HG02852 (cell line): Measurements from ENCODE around the gene SLC4A11.
A peak's percentile ranks its signal among the peaks of the same experiment; 100 is the strongest.
"Not testable (repeated sequence)": the region's sequence is repeated elsewhere in the genome, so short reads cannot be mapped to it uniquely, and the experiment has no call there.

ENCODE experiments used
- ATAC-seq: cut with Tn5 transposase; IDR thresholded peaks from one replicate; pipeline ENCODE4 v1.9.1; 2021; ENCODE audit warnings: mild to moderate bottlenecking, moderate library complexity; ENCODE audit not compliant: unreplicated experiment

SLC4A11 gene

DNA sequence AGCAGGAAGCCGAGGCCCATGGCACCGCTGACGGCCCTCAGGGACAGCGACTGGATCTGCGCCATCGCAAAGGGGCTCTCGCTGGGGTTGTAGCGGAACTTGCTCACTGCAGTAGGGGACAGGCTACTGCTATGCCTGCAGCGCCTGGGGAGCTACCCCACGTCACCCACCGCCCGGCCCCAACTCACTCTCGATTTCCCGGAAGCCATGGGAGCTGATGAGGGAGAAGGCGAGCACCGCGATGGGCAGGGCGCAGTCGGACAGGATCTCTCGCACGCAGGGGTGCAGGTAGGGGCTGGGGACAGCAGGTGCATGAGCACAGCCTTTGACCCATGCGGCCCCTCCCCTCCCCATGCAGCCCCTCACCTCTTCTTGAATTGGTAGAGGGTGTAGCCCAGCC is 9.8 kb downstream of the SLC4A11 start:
- ATAC-seq: no peak

DNA sequence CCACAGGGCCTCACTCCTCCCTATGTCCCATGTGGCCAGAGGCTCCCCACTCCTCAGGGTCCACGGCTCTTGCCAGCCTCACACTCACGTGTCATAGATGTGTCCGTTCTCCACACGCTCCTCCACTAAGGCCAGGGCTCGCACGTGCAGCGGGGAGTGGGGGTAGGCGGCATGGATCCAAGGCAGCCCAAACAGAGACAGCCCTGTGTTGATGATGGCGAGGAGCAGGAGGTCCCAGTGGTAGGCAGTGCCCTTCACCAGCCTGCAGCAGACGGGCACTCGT is 10.3 kb downstream of the SLC4A11 start:
- ATAC-seq: no peak

DNA sequence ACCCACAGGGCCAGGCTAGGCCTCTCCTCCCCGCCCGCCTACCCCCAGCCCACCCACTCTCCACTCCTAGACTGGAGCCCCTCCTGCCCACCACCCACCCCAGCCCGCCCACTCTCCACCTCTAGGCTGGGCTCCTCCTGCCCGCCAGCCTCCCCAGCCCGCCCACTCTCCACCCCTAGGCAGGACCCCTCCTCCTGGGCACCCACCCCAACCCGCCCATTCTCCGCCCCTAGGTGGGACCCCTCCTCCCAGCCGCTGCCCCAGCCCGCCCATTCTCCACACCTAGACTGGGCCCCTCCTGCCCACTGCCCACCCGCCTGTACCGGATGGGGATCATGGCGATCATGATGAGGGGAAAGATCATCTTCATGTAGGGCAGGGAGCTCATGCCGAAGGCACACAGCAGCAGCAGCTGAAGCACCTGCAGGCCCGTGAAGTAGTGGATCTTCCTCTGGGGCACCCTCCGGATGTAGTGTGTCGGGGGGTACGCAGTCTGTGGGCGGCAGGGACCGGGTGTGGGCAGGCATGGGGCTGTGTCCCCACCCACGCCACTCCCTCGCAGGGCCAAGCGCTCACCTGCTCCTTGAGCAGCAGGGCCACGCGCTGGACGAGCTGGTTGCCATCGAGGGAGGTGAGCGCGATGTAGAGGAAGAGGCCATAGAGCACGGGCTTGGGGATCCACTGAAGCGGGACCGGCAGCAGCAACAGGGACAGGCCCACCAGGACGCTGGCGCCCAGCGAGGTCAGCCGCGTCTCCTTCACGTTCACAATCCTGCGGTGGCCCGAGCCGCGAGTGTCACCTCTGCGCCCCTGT is 10.8 kb downstream of the SLC4A11 start:
- no peak for ATAC-seq

DNA sequence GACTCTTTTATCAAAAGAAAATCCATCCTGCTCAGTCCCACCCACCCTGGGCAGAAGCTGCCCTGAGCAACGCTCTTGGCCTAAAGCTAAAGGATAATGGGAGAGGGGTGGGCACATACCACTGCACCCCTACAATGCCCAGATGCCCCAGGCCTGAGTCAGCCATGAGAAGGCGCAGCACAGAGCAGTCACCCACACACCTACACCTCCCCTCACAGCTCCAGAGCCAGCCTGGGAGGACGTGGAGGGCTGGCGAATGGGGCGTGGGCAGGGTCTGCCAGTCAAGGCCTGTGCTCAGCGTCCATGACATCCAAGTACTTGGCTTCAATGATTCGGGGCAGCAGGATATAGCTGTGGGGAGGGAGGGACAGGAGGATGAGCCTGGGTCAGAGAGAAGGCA is 11.5 kb downstream of the SLC4A11 start:
- no peak for ATAC-seq

DNA sequence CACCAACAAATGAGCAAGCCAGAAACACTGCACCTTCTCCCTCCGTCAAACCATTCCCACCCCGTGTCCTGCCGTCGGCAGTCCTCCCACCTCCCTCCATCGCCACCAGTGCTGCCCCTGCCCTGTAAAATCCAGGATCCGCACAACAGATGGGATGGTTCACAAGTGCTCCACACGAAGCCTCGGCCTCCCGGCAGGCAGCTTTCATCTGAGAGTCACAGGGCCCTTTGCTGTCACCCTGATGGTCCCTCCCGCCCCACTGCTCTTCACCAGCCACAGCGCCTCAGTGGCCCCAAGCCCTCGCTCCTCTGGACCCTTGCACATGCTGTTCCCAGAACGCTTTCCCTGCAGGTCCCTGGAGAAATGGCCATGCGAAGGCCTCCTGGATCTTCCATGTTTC is 12.1 kb downstream of the SLC4A11 start:
- no peak for ATAC-seq

DNA sequence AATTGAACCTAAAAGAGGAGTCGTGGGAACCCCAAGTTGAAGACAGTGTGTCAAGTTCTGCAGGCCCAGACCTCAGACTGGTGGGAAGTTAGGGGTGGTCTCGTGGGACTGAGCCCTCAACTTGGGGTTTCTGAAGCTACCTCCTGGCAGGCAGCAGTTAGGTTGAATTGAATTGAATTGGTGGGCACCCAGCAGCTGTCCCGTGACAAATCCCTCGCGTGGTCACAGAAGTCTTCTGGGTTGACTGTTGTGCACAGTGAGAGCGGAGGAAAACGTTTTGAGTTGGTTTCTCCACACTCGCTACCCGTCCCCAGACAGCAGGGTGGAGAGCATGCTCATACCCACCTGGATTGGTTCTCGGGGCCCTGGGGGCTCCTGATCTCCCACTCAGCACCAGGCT is 12.9 kb downstream of the SLC4A11 start:
- no peak for ATAC-seq

DNA sequence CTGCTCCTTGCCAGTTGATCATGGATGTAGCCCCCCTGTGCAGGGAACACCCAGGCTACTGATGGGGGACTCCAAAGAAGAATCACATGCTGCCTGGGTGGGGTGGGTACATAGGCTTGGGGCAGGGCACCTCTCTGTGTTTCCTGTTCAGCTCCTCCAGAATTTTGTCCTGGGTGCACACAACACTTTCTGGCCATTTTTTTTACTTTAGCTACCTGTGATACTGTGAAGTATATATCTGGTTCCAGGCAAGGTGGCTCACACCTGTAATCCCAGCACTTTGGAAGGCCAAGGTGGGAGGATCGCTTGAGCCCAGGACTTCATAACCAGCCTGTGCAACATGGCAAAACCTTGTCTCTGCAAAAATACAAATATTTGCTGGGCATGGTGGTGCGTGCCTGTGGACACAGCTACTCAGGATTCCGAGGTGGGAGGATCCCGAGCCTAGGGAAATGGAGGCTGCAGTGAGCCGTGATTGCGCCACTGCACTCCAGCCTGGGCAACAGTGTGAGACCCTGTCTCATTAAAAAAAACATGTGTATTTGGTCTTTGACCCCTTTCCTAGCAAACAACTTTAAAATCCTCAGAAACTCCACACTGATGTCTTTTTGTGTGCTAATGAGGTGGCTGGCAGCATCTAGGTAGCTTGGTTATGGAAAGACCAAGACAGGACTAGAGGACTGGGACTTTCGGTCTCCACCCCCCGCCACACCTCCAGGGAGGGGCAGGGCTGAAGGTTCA is 14.1 kb downstream of the SLC4A11 start:
- ATAC-seq: no peak

DNA sequence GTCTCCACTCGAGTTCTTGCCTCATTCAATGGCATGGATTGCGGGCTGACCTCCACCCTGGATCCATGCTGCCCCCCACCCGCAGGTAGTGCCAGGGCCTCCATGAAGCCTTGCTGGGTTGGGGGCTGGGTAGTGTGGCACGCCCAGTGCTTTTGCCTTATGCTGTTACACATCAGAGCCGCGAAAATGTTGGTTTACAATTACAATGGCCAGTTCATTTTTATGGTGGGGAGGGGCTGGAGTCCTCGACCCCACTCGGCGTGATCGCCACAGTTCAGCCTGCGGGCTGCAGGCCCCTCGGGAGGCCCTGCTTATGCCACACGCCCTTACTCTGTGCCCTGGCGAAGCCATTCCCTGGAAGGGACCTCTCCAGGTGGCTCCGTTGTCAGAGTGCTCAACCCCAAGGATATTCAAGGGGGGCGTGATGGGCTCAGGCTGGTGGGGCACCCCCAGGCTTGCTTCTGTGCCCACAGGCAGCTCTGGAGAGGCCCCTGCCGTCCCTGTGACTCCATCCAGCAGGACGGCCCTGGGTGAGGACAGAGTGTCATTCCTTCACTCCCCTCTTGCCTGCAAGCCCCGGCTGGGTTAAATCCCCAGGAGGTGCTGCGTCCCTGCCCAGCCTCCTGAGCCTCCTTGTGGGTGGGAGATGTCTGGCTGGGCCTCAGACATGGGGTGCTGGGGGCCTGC is 14.9 kb downstream of the SLC4A11 start:
- no peak for ATAC-seq

DNA sequence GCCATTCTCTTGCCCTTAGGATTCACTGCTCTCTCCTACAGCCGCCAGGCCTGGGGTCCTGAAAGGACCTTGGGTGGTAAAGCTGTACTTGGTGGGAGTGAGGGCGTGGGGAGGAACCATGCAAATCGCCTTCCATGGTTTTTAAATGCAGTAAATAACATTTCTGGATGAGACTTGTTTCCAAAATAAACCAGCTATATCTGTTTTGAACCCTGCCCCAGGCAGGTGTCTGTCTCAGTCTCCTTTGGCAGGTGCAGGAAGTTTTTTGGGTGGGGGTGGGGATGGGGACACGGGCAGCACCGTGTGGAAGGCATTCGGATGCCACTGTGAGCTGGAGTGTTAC is 15.4 kb downstream of the SLC4A11 start:
- no peak for ATAC-seq

DNA sequence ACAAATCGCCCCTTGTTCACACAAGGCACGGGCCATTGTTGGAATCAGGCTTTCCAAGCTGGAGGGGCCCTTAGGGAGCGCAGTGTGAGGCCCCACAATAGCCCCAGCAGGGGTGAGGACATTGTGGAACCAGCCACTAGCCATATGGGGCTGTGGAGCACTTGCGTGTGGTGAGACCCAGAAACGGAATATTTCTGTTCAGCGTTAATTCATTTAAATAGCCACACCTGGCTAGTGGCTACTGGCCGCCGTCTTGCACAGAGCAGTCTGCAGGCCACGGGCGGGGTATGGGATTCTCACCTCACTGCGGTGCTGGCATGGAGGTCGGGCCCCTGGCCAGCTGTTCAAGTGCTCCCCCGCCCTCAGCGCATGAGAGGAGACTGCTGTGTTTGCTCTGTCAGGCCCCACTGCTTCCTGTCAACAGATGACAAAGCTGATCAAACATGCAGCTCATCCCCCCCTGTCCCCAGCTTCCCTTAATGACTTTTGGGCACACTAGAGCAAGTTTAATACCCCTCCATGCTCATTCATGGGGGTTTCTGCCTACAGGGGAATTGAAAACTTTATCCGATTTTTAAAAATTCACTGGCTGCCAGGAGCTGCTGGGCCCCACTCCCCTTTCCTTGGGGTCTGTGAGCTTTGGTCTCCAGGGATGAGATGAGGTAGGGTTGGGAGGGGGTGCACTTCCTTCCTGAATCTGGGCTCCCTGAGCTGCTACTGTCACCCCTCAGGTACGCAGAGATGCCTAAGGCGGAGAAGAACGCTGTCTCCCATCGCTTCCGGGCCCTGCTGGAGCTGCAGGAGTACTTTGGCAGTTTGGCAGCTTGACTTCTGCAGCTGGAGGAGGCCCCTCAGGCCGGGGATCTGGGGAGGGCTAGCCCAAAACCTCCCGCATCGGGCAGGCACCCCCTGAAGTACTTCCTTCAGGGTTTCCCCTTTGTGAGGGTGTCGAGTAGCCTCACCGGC is 16.1 kb downstream of the SLC4A11 start:
- ATAC-seq: peak; percentile 45

DNA sequence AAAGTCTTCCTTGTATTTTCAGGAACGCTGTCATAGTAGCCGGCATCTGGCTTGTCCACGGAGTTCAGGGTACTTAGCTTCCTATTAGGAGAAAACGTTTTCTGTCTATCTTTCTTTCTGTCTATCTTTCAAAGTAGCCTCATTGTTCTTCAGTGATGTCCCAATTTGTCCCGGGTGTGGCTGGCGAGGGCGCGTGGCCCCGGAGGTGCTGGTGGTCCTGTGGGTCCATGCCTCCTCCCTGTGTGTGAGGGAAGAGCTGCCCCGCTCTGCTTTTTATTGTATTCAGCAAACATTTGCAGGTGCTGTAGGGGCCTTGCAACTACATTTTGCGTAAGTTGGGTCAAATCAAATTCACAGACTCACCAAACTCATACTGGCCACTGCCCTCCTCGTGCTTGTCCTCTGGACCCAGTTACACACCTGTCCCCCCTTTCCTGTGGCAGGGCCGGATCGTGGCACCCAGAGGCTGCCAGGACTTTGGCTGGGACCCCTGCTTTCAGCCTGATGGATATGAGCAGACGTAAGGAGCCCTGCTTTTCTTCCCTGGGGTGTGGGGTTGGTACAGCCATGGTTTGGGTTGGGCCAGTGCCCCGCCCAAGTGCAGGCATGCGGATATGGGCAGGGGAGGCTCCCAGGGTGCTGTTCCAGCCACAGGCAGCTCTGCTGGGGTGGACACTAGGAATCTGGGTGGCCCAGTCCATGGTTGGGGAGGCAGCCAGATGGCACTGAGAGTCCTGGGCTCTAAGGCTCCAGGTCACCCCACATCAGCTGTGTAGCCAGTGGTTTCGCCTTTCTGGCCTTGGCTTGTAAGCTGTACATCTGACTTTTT is 17.4 kb downstream of the SLC4A11 start:
- ATAC-seq: no peak

DNA sequence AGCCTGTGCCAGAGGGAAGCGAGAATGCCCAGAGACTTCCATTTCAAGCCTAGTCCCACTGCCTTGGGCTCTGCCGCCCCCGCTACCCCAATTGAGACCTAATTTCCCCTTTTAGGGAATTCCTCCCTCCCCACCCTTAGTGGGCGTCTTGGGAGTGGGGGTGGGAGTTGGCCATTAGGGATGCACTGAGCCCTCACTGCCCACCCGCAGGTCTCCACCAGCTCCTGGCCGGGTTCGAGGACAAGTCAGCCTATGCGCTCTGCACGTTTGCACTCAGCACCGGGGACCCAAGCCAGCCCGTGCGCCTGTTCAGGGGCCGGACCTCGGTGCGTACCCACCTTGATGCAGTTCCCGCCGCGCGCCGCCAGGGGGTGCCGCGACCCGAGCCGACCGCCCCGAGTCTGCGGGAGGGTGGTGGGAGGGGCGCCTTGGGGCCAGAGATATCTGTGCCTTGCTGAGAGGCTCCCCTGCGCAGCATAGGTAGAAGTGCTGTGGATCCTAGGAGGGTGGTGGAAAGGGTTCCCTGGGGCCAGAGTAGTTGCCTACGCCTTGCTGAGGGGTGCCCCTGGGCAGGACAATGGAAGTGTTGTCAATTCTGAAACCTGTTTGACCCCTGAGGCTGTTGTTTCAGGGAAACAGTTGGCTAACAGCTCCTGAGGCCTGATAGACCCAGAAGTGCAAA is 20.5 kb downstream of the SLC4A11 start:
- peak; percentile 67 for ATAC-seq

DNA sequence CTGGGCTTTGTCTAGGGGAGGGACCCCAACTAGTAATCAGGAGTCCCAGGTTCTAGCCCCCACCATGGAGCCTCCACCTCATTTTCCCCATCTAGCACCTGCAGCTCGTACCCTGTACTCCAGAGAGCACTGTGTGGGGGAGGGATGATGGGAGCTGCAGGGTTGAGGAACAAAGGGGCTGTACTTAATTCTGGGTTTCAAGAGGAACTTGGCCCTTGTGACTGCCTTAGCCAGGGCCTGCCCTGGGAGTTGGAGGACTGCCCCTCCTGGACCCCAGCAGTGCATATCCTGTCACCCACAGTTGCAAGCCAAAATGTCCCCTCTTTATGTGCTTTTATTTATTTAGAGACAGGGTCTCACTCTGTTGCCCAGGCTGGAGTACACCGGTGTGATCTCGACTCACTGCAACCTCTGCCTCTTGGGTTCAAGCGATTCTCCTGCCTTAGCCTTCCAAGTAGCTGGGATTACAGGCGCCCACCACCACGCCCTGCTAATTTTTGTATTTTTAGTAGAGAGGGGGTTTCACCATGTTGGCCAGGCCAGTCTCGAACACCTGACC is 23.6 kb downstream of the SLC4A11 start:
- not testable (repeated sequence) for ATAC-seq

DNA sequence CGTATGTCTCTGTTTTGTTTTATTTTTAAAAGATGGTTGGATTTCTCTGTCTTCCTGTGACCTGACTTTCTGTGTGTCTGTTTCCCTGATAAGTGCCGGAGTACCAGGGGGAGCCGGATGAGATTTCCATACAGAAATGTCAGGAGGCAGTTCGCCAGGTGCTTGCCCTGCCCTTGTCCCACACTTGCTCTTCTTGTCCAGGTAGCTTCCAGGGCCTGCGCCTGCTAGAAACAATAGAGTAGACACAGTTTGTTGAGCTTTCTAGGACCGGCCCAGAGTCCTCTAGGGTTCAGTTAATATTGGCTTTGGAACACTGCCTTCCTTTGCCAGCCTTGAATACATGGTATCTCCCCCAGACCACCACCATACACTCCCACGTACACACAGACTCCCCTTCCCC is 25.8 kb downstream of the SLC4A11 start:
- ATAC-seq: no peak

DNA sequence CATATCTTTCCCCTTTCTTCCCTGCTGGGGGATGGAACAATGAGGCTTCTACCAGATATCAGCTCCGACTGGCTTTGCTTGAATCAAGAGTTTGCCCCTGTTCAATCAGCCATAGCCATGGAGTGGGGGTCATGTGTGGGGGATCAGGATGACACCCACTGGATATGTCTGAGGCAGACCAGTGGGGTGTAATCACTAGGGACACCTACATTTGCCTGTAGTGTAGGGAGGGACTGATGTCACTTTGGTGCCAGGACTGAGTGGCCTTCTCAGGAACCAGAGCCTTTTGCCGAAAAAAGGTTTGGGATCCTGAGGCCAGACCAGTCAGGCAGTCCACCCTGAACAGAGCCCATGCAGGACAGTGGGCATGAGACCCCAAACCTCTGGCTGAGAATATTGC is 28.6 kb downstream of the SLC4A11 start:
- ATAC-seq: no peak

DNA sequence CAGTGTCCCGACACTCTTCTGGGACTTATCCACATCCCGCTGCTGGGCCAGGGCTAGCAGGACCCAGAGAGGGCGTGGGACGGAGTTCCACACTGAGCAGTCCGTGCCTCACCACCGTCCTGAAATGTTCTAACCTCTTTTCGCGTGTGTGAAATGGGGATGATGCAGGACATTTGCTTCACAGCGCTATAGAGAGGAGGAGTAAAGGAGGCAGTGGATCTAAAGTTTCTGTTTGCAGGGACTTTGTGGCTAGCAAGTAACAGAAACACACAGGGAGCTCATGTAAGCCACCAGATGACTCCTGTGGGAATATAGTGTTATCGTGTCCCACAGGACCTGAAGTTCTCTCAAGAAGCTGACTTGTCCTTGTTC is 29.1 kb downstream of the SLC4A11 start:
- no peak for ATAC-seq

DNA sequence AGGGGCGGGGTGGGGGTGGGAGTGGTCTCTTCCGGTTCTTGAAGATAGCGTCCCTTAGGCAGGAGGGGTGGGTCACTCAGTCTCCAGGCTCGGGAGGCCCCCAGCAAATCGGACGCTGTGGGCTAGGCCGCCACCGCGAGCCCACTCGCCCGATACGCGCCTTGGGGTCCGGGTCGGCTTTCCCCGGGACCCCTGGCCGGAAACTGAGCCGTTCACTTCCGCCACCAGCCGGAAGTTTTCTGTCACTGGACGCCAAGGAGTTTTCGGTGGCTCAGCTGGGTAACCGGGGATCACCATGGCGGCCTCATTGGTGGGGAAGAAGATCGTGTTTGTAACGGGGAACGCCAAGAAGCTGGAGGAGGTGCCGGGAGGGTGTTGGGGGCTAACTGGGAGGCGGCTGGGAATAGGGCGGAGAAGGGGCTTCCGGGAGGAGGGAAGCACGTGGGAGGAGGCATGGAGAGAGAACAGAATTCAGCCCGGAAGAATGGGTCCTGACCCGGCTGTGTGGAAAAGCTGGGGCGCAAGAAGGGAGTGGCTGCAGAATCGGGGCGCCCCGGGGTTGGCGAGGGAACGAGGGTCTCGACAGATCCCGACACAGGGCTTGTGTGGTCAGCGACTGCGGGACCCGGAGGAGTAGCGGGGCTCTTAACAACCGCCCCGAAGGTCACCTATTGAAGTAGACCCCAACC is 29.6 kb downstream of the SLC4A11 start, which contains the start of gene ITPA:
ITPA (plus strand) TSS at position 242 of the 689 bp plus-strand sequence; CDS start at position 296, 54 bp downstream.
- ATAC-seq: no peak

DNA sequence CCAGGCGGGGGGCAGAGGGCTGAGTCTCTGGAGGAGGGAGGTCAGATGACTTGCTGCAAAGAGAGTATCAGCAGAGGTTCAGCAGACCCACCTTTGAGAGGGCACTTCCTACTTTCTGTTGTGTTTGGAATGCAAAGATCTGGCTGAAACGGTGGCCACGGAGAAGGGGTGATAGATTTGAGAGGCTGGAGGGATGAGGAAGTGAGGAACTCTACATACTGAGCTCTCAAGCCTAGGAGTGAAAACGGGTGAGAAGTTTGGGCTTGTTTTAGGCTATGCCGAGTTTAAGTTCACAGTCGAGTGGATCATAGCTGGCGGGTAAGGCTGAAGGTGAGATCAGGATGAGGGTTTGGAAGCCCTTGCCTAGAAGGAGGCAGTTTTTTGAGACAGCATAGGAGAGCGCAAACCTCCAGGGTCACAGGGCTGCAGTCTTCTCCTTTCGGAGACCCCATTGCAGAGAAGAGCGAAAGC is 30.2 kb downstream of the SLC4A11 start:
- ATAC-seq: no peak
